ENCODE results near the gene TRIM28. TPM values are rescaled to one million over a fixed set of nuclear protein-coding genes. Genes with fewer than 3 reads are reported as not detected.

TRIM28 gene
- total and polyA plus RNA-seq, 2 experiments from 2014 or later, result 159 to 191 TPM

- no peaks in the 10 kb centered on the region for H3K9me2 ChIP-seq (replicated peaks; ENCODE audit: insufficient read depth)
- DNase-seq (ENCODE audit: low spot score), result no peak
- no peak overlapping the region for H3K4me3 ChIP-seq
- no peaks in the 10 kb centered on the region for H3K4me1 ChIP-seq (ENCODE audit: insufficient read depth)
- H3K4me2 ChIP-seq, result no peak overlapping the region
- no peaks in the 10 kb centered on the region for H3K9me3 ChIP-seq (ENCODE audit: low read depth)
- no peak for TF ChIP-seq CTCF (IDR thresholded peaks at IDR 0.05; ENCODE audit: poor library complexity)
- no peak for TF ChIP-seq EZH2 (IDR thresholded peaks at IDR 0.05; ENCODE audit: borderline replicate concordance)
- TF ChIP-seq EZH2phosphoT487 (IDR thresholded peaks at IDR 0.05; ENCODE audit: low read depth, severe bottlenecking, unreplicated experiment), result no peak
- no peak overlapping the region for H3K27ac ChIP-seq
- H3K36me3 ChIP-seq (replicated peaks; ENCODE audit: insufficient read depth, low read depth), result no peaks in the 10 kb centered on the region
- no peaks in the 10 kb centered on the region for H3K27me3 ChIP-seq
- peaks cover 4% of the 10 kb centered on the region for H3K79me2 ChIP-seq
- 98% methylated on average over 5 of the region's 5 CpGs for WGBS (ENCODE audit: low lambda C conversion rate, missing lambda C conversion rate)
- H2AFZ ChIP-seq, result no peak overlapping the region
- no peaks in the 10 kb centered on the region for H4K20me1 ChIP-seq (ENCODE audit: insufficient read depth, poor library complexity, severe bottlenecking)
Observed at GRCh38 chr19:58566989-58567388, 23.1 kb downstream of the TRIM28 start.

GRCh38 chr19:58568453-58569130 is 24.7 kb downstream of the TRIM28 start:
- Histone ChIP-seq H3K9me2 (replicated peaks; ENCODE audit: insufficient read depth) (no peaks in the 10 kb centered on the region), H3K79me2 (peaks cover 6% of the 10 kb centered on the region), H4K20me1 (ENCODE audit: insufficient read depth, poor library complexity, severe bottlenecking) (no peaks in the 10 kb centered on the region), H3K27me3 (no peaks in the 10 kb centered on the region), H3K4me3 (no peak overlapping the region), H3K9me3 (ENCODE audit: low read depth) (no peaks in the 10 kb centered on the region), H3K4me2 (no peak overlapping the region), H3K27ac (no peak overlapping the region), H2AFZ (no peak overlapping the region), H3K4me1 (ENCODE audit: insufficient read depth) (no peaks in the 10 kb centered on the region), H3K36me3 (replicated peaks; ENCODE audit: insufficient read depth, low read depth) (no peaks in the 10 kb centered on the region)
- TF ChIP-seq EZH2phosphoT487 (IDR thresholded peaks at IDR 0.05; ENCODE audit: low read depth, severe bottlenecking, unreplicated experiment), result no peak
- TF ChIP-seq CTCF (IDR thresholded peaks at IDR 0.05; ENCODE audit: poor library complexity), result no peak
- TF ChIP-seq EZH2 (IDR thresholded peaks at IDR 0.05; ENCODE audit: borderline replicate concordance), result no peak
- 93% methylated on average over 4 of the region's 4 CpGs for WGBS (ENCODE audit: low lambda C conversion rate, missing lambda C conversion rate)
- no peak for DNase-seq (ENCODE audit: low spot score)

GRCh38 chr19:58569191-58569942 is 25.5 kb downstream of the TRIM28 start:
- Histone ChIP-seq H3K36me3 (replicated peaks; ENCODE audit: insufficient read depth, low read depth) (no peaks in the 10 kb centered on the region), H3K79me2 (peaks cover 6% of the 10 kb centered on the region), H2AFZ (no peak overlapping the region), H3K9me2 (replicated peaks; ENCODE audit: insufficient read depth) (no peaks in the 10 kb centered on the region), H3K4me1 (ENCODE audit: insufficient read depth) (peaks cover 5% of the 10 kb centered on the region), H3K4me2 (no peak overlapping the region), H4K20me1 (ENCODE audit: insufficient read depth, poor library complexity, severe bottlenecking) (no peaks in the 10 kb centered on the region), H3K9me3 (ENCODE audit: low read depth) (no peaks in the 10 kb centered on the region), H3K27me3 (no peaks in the 10 kb centered on the region), H3K27ac (no peak overlapping the region), H3K4me3 (no peak overlapping the region)
- no peak for TF ChIP-seq EZH2 (IDR thresholded peaks at IDR 0.05; ENCODE audit: borderline replicate concordance)
- TF ChIP-seq EZH2phosphoT487 (IDR thresholded peaks at IDR 0.05; ENCODE audit: low read depth, severe bottlenecking, unreplicated experiment), result no peak
- TF ChIP-seq CTCF (IDR thresholded peaks at IDR 0.05; ENCODE audit: poor library complexity), result no peak
- DNase-seq (ENCODE audit: low spot score), result peak; percentile 5
- WGBS (ENCODE audit: low lambda C conversion rate, missing lambda C conversion rate), result 95% methylated on average over 6 of the region's 6 CpGs

All from hepatocyte (in vitro differentiated cells).